GM12878 (cell line): Measurements from ENCODE around the gene SHC4. TPM values are rescaled to one million over a fixed set of nuclear protein-coding genes. Genes with fewer than 3 reads are reported as not detected.

Experiments
- ATAC-seq: fragments of 200-7000 bp; cut with Tn5 transposase; 3 replicates; pipeline ENCODE4 v1.9.1; 2020; ENCODE audit warnings: mild to moderate bottlenecking, moderate library complexity
- BruUV-seq: library from RNA; stranded (reverse); fragments of 400-500 nt; replicated peaks from 2 replicates; lab custom pipeline; 2021; lab: Mats Ljungman, UMichigan
- CTCF ChIA-PET: fragments of 300-600 bp; sonication (Branson Sonifier 250); formaldehyde crosslinking; extraction: SDS; loops from one replicate; lab custom pipeline; 2021; ENCODE audit warnings: inconsistent platforms; lab: Yijun Ruan, JAX
- POLR2A ChIA-PET: fragments of 350-600 bp; formaldehyde crosslinking; extraction: SDS; loops from one replicate; lab custom pipeline; 2021; ENCODE audit warnings: inconsistent platforms; lab: Charles Lee
- RAD21 ChIA-PET: fragments of 300-600 bp; sonication (Branson Sonifier 250); formaldehyde crosslinking; loops from one replicate; lab custom pipeline; 2023; ENCODE audit warnings: antibody characterized with exemption; ENCODE audit not compliant: unreplicated experiment; lab: Charles Lee
- SMC1A ChIA-PET: fragments of 300-600 bp; sonication (Branson Sonifier 250); formaldehyde crosslinking; loops from one replicate; lab custom pipeline; 2023; ENCODE audit not compliant: unreplicated experiment, uncharacterized antibody; lab: Charles Lee
- DNase-seq: peaks from one replicate; pipeline ENCODE4 v3.0.0-alpha.2; 2011; ENCODE audit warnings: low read depth, low spot score
- FAIRE-seq: peaks from 3 replicates; lab custom pipeline; 2011; peaks lifted over from hg19 to GRCh38; lab: Jason Lieb, UNC
- H2AFZ ChIP-seq: 2 replicates; pipeline ENCODE4 v1.6.0; 2011; ENCODE audit warnings: low read depth, low read length, control low read depth; ENCODE audit not compliant: control insufficient read depth
- H3K27ac ChIP-seq: 2 replicates; pipeline ENCODE4 v1.5.1; 2011; ENCODE audit warnings: control low read depth; ENCODE audit not compliant: control insufficient read depth, insufficient read depth
- H3K27me3 ChIP-seq, 2 experiments: replicated peaks in 1 of 2; 2 replicates each; pipeline versions ENCODE4 v1.6.0 to v1.6.1; 2011; ENCODE audit warnings: low read length in 1 of 2; ENCODE audit not compliant: control insufficient read depth in 2 of 2, insufficient read depth in 2 of 2
- H3K36me3 ChIP-seq, 2 experiments: 2 replicates each; pipeline ENCODE4 v1.5.1; 2011; ENCODE audit warnings: low read length in 1 of 2; ENCODE audit not compliant: control insufficient read depth in 2 of 2, insufficient read depth in 2 of 2
- H3K4me1 ChIP-seq: 2 replicates; pipeline ENCODE4 v1.6.1; 2011; ENCODE audit warnings: mild to moderate bottlenecking, low read length, moderate library complexity, mixed read lengths; ENCODE audit not compliant: control insufficient read depth, insufficient read depth
- H3K4me2 ChIP-seq: 2 replicates; pipeline ENCODE4 v1.6.0; 2011; ENCODE audit warnings: control low read depth; ENCODE audit not compliant: control insufficient read depth, insufficient read depth
- H3K4me3 ChIP-seq: fragments of 200-600 bp; sonication (generic); 2 replicates; pipeline ENCODE4 v1.5.1; 2016
- H3K79me2 ChIP-seq: 2 replicates; pipeline ENCODE4 v1.6.0; 2011; ENCODE audit warnings: low read length; ENCODE audit not compliant: control insufficient read depth, insufficient read depth
- H3K9ac ChIP-seq: 2 replicates; pipeline ENCODE4 v1.8.0; 2011; ENCODE audit warnings: low read length, control low read depth, mixed read lengths; ENCODE audit not compliant: control insufficient read depth, insufficient read depth
- H3K9me3 ChIP-seq: replicated peaks from 3 replicates; pipeline ENCODE4 v1.5.1; 2011; ENCODE audit warnings: mild to moderate bottlenecking, low read length; ENCODE audit not compliant: control insufficient read depth, insufficient read depth
- H4K20me1 ChIP-seq: 2 replicates; pipeline ENCODE4 v1.6.0; 2011; ENCODE audit not compliant: control insufficient read depth, insufficient read depth
- BCL11A ChIP-seq: IDR thresholded peaks from 2 replicates; pipeline ENCODE4 v1.6.1; 2011; ENCODE audit warnings: low read depth, low read length
- CBX5 ChIP-seq: sonication (generic); IDR thresholded peaks from 2 replicates; pipeline ENCODE4 v1.6.1; 2016; ENCODE audit warnings: low read depth, moderate library complexity, mild to moderate bottlenecking, inconsistent platforms
- FOXM1 ChIP-seq: IDR thresholded peaks from 2 replicates; pipeline ENCODE4 v1.6.1; 2012; ENCODE audit warnings: low read depth, mild to moderate bottlenecking, inconsistent platforms, low read length, moderate library complexity
- HCFC1 ChIP-seq: fragments of 150-350 bp; IDR thresholded peaks from 2 replicates; pipeline ENCODE4 v1.6.1; 2014; ENCODE audit warnings: low read length
- JUND ChIP-seq: IDR thresholded peaks from 2 replicates; pipeline ENCODE4 v1.6.1; 2012; ENCODE audit warnings: low read depth, mild to moderate bottlenecking, low read length, improper control_type of control experiment, moderate library complexity
- KLF5 ChIP-seq: fragments of 450-650 bp; IDR thresholded peaks from 2 replicates; pipeline ENCODE4 v1.6.1; 2014; ENCODE audit warnings: mild to moderate bottlenecking; ENCODE audit not compliant: partially characterized antibody
- PAX8 ChIP-seq: fragments of 450-650 bp; IDR thresholded peaks from 2 replicates; pipeline ENCODE4 v1.6.1; 2017; ENCODE audit warnings: mild to moderate bottlenecking, moderate library complexity
- POLR2A ChIP-seq: IDR thresholded peaks from 2 replicates; pipeline ENCODE4 v1.6.1; 2011; ENCODE audit warnings: low read depth, mild to moderate bottlenecking, low read length
- RAD21 ChIP-seq: IDR thresholded peaks from 2 replicates; pipeline ENCODE4 v1.6.1; 2011; ENCODE audit warnings: mild to moderate bottlenecking, low read depth, low read length, moderate library complexity; ENCODE audit not compliant: insufficient read depth
- SMAD5 ChIP-seq: IDR thresholded peaks from 2 replicates; pipeline ENCODE4 v1.6.1; 2016; ENCODE audit warnings: antibody characterized with exemption, low read depth
- SREBF2 ChIP-seq: IDR thresholded peaks from 2 replicates; pipeline ENCODE4 v1.6.1; 2012; ENCODE audit warnings: mild to moderate bottlenecking, low read length
- STAT3 ChIP-seq: IDR thresholded peaks from 2 replicates; pipeline ENCODE4 v1.6.1; 2011; ENCODE audit warnings: low read depth, low read length, improper control_type of control experiment
- TAF1 ChIP-seq: IDR thresholded peaks from 2 replicates; pipeline ENCODE4 v1.6.1; 2011; ENCODE audit warnings: mild to moderate bottlenecking, low read depth, low read length, borderline replicate concordance
- WGBS: methylation state at CpG from one replicate; pipeline ENCODE4 v1.1.6; 2016; ENCODE audit warnings: low lambda C conversion rate; ENCODE audit not compliant: insufficient replicate concordance, insufficient coverage; ENCODE audit errors: missing lambda C conversion rate; 5-methylcytosine and 5-hydroxymethylcytosine counted together
- in situ Hi-C: fragments of 300-500 bp; cut with MboI; formaldehyde crosslinking; loops from 9 replicates; pipeline ENCODE4 v1.14.3; 2018; ENCODE audit warnings: mixed read lengths
- intact Hi-C: fragments of 100-400 bp; cut with micrococcal nuclease; formaldehyde crosslinking; loops from one replicate; pipeline ENCODE4 v1.14.2; 2022; ENCODE audit not compliant: unreplicated experiment
- polyA plus RNA-seq, 11 experiments: library from polyadenylated mRNA; depleted of rRNA in 4 of 11; unstranded in 6 of 11; stranded (reverse) in 5 of 11; fragments of >200 nt; fragmentation: Nextera tagmentation in 4 of 11; fragmentation: Illumina TruSeq in 1 of 11; extraction: Ambion mirVana in 4 of 11; extraction: Trizol in 1 of 11; gene quantifications; 1 replicate in 1 of 11; 2 replicates in 10 of 11; pipeline versions ENCODE4 v1.2.1 to v1.2.3, GENCODE V29; 2011 to 2016; ENCODE audit warnings: inconsistent platforms in 2 of 11, missing spikeins in 2 of 11, low read depth in 1 of 11
- total RNA-seq, 4 experiments: library from RNA; depleted of rRNA in 3 of 4; stranded (reverse); fragments of >200 nt in 3 of 4; fragmentation: Illumina TruSeq in 1 of 4; extraction: Trizol in 1 of 4; gene quantifications; 2 replicates each; pipeline versions ENCODE4 v1.2.1 to v1.2.3, GENCODE V29; 2013 to 2021
- TF ChIP-seq, protein P1 (sequence below): IDR thresholded peaks from 2 replicates; pipeline ENCODE4 v1.6.1; 2012; ENCODE audit warnings: mild to moderate bottlenecking, low read depth, low read length
- TF ChIP-seq, protein P2 (sequence below): IDR thresholded peaks from 2 replicates; pipeline ENCODE4 v1.6.1; 2012; ENCODE audit warnings: low read depth, low read length, improper control_type of control experiment
- TF ChIP-seq, protein P3 (sequence below): fragments of 450-650 bp; IDR thresholded peaks from 2 replicates; pipeline ENCODE4 v1.6.1; 2018; ENCODE audit warnings: mild to moderate bottlenecking, low read depth, moderate library complexity; ENCODE audit not compliant: partially characterized antibody

The SHC4 gene
- total and polyA plus RNA-seq, 10 of the 15 experiments (the other 5 are each of a cell fraction or from before 2014, with no cell fraction given), result 0.04 to 0.87 (median 0.14) TPM

DNA sequence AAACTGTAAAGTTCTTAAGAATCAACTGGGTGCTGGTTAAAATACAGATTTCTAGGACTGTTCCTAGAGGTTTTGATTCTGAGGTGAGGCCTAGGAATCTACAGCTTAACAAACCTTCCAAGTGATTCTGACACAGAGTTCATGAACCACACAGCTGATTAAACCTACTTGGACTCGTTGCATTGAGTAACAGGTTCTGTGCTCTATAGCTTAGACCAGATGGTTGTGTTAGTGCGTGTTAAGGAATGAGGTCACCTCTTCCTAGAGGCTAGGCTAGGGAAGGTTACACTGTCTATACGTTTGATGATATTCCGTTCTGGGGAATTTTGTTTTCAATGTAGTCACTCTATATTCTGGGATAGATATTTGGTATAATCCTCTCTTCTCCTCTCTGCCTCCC is 63.9 kb downstream of the SHC4 start:
- in situ Hi-C loops, result no loop called here
- CTCF ChIA-PET, result interaction anchor here (1.0 kb wide), 1 partner anchor 12 kb away, joined by 3 read pairs; no protein-coding TSS in a partner anchor
- RAD21 ChIA-PET, result interaction anchor here (1.0 kb wide), 1 partner anchor 64 kb away, joined by 4 read pairs; the partner anchor contains the start of gene SHC4

More for the DNA sequence above, 63.9 kb downstream of the SHC4 start:
- H3K9ac ChIP-seq, result no peak overlapping the region
- H3K4me2 ChIP-seq, result no peak overlapping the region
- intact Hi-C loops, result no loop called here
- TF ChIP-seq, protein P1, sequence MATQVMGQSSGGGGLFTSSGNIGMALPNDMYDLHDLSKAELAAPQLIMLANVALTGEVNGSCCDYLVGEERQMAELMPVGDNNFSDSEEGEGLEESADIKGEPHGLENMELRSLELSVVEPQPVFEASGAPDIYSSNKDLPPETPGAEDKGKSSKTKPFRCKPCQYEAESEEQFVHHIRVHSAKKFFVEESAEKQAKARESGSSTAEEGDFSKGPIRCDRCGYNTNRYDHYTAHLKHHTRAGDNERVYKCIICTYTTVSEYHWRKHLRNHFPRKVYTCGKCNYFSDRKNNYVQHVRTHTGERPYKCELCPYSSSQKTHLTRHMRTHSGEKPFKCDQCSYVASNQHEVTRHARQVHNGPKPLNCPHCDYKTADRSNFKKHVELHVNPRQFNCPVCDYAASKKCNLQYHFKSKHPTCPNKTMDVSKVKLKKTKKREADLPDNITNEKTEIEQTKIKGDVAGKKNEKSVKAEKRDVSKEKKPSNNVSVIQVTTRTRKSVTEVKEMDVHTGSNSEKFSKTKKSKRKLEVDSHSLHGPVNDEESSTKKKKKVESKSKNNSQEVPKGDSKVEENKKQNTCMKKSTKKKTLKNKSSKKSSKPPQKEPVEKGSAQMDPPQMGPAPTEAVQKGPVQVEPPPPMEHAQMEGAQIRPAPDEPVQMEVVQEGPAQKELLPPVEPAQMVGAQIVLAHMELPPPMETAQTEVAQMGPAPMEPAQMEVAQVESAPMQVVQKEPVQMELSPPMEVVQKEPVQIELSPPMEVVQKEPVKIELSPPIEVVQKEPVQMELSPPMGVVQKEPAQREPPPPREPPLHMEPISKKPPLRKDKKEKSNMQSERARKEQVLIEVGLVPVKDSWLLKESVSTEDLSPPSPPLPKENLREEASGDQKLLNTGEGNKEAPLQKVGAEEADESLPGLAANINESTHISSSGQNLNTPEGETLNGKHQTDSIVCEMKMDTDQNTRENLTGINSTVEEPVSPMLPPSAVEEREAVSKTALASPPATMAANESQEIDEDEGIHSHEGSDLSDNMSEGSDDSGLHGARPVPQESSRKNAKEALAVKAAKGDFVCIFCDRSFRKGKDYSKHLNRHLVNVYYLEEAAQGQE, result no peak
- TF ChIP-seq, protein P2, sequence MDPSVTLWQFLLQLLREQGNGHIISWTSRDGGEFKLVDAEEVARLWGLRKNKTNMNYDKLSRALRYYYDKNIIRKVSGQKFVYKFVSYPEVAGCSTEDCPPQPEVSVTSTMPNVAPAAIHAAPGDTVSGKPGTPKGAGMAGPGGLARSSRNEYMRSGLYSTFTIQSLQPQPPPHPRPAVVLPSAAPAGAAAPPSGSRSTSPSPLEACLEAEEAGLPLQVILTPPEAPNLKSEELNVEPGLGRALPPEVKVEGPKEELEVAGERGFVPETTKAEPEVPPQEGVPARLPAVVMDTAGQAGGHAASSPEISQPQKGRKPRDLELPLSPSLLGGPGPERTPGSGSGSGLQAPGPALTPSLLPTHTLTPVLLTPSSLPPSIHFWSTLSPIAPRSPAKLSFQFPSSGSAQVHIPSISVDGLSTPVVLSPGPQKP, result no peak
- TF ChIP-seq PAX8 (no peak), FOXM1 (no peak), BCL11A (no peak), RAD21 (no peak), TAF1 (no peak), SREBF2 (no peak), KLF5 (no peak), SMAD5 (no peak), CBX5 (no peak), POLR2A (no peak), STAT3 (no peak), JUND (no peak), HCFC1 (no peak)
- TF ChIP-seq, protein P3, sequence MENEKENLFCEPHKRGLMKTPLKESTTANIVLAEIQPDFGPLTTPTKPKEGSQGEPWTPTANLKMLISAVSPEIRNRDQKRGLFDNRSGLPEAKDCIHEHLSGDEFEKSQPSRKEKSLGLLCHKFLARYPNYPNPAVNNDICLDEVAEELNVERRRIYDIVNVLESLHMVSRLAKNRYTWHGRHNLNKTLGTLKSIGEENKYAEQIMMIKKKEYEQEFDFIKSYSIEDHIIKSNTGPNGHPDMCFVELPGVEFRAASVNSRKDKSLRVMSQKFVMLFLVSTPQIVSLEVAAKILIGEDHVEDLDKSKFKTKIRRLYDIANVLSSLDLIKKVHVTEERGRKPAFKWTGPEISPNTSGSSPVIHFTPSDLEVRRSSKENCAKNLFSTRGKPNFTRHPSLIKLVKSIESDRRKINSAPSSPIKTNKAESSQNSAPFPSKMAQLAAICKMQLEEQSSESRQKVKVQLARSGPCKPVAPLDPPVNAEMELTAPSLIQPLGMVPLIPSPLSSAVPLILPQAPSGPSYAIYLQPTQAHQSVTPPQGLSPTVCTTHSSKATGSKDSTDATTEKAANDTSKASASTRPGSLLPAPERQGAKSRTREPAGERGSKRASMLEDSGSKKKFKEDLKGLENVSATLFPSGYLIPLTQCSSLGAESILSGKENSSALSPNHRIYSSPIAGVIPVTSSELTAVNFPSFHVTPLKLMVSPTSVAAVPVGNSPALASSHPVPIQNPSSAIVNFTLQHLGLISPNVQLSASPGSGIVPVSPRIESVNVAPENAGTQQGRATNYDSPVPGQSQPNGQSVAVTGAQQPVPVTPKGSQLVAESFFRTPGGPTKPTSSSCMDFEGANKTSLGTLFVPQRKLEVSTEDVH, result no peak
- DNase-seq, result no peak
- no peaks in the 10 kb centered on the region for H3K36me3 ChIP-seq
- no peaks in the 10 kb centered on the region for H4K20me1 ChIP-seq
- POLR2A ChIA-PET, result no interaction called here
- no peak overlapping the region for H3K27ac ChIP-seq
- no TSS peak for BruUV-seq
- ATAC-seq, result no peak
- 67% methylated on average over 4 of the region's 4 CpGs for WGBS
- no peak for FAIRE-seq
- H2AFZ ChIP-seq, result no peak overlapping the region
- no peak overlapping the region for H3K4me3 ChIP-seq
- no peaks in the 10 kb centered on the region for H3K79me2 ChIP-seq
- H3K27me3 ChIP-seq, result no peaks in the 10 kb centered on the region
- SMC1A ChIA-PET, result interaction anchor here (1.9 kb wide), 1 partner anchor 41 kb away, joined by 4 read pairs; no protein-coding TSS in a partner anchor
- H3K9me3 ChIP-seq, result no peaks in the 10 kb centered on the region
- H3K4me1 ChIP-seq, result no peaks in the 10 kb centered on the region
